PFSK-1 (cell line): ENCODE measurements around the gene DSP.

Experiments
- FOXP2 ChIP-seq: optimal IDR thresholded peaks from 2 replicates; pipeline ENCODE3; 2011; ENCODE audit warnings: borderline replicate concordance, control low read depth, inconsistent platforms; ENCODE audit not compliant: insufficient read depth; ENCODE audit errors: extremely low read length, extremely low read depth
- POLR2AphosphoS5 ChIP-seq: IDR thresholded peaks from 2 replicates; pipeline ENCODE4 v1.6.1; 2012; ENCODE audit warnings: low read depth, mild to moderate bottlenecking, control low read depth, low read length, moderate library complexity
- SIN3A ChIP-seq: IDR thresholded peaks from 2 replicates; pipeline ENCODE4 v1.6.1; 2012; ENCODE audit warnings: mild to moderate bottlenecking, low read length, moderate library complexity, borderline replicate concordance; ENCODE audit not compliant: insufficient read depth
- TAF1 ChIP-seq: IDR thresholded peaks from 2 replicates; pipeline ENCODE4 v1.6.1; 2012; ENCODE audit warnings: low read length, control low read depth, borderline replicate concordance; ENCODE audit not compliant: insufficient read depth
- TF ChIP-seq, protein P1 (sequence below), 2 experiments: IDR thresholded peaks; 2 replicates each; pipeline versions ENCODE4 v1.6.1 to v1.8.0; 2011 to 2012; ENCODE audit warnings: low read depth in 2 of 2, low read length in 2 of 2, control low read depth in 1 of 2, inconsistent platforms in 1 of 2, mild to moderate bottlenecking in 1 of 2, moderate library complexity in 1 of 2; ENCODE audit not compliant: insufficient read depth in 1 of 2

DSP gene

DNA sequence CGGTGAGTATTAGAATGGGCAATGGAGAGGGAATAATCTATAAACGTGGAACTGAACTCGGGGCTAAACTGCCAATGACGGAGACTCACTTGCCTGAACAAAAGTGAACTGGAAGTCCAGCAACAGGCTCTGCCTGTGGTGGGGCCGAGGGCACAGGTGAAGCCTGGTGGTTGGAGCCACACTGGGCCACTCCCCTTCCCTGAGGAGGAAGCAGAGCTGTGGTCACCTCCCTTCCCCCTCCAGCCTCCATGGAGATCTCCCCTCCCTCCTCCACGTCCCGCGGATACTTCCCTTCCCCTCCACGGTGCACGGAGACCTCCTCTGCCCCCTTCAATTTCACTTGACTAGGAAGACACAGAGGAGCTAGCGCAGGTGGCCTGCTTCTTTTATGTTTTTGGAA, 14.7 kb upstream of the DSP start:
- TF ChIP-seq SIN3A (no peak), FOXP2 (no peak), POLR2AphosphoS5 (no peak), TAF1 (no peak)
- TF ChIP-seq, protein P1, sequence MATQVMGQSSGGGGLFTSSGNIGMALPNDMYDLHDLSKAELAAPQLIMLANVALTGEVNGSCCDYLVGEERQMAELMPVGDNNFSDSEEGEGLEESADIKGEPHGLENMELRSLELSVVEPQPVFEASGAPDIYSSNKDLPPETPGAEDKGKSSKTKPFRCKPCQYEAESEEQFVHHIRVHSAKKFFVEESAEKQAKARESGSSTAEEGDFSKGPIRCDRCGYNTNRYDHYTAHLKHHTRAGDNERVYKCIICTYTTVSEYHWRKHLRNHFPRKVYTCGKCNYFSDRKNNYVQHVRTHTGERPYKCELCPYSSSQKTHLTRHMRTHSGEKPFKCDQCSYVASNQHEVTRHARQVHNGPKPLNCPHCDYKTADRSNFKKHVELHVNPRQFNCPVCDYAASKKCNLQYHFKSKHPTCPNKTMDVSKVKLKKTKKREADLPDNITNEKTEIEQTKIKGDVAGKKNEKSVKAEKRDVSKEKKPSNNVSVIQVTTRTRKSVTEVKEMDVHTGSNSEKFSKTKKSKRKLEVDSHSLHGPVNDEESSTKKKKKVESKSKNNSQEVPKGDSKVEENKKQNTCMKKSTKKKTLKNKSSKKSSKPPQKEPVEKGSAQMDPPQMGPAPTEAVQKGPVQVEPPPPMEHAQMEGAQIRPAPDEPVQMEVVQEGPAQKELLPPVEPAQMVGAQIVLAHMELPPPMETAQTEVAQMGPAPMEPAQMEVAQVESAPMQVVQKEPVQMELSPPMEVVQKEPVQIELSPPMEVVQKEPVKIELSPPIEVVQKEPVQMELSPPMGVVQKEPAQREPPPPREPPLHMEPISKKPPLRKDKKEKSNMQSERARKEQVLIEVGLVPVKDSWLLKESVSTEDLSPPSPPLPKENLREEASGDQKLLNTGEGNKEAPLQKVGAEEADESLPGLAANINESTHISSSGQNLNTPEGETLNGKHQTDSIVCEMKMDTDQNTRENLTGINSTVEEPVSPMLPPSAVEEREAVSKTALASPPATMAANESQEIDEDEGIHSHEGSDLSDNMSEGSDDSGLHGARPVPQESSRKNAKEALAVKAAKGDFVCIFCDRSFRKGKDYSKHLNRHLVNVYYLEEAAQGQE (IDR thresholded peaks at IDR 0.05; ENCODE audit: insufficient read depth in 1 of 2, low read depth in 2 of 2, low read length in 2 of 2): no peak

DNA sequence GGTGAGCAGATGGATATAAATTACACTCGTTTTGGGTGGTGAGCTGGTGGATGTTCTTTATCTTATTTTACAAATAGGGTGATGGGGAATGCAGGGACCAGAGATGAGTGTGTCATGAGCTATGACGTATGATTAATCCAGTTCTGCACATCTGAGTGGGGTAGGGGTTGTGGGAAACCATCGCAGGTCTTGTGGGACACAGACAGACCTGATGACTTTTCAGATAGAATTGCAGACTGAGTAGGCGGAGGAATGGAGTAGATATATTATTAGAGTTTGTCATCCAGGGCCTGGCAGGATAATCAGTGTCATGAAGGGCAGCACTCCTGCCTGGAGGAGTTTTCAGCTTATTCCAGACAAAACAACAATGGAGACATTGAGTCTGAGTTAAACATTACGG, 12.9 kb upstream of the DSP start:
- TF ChIP-seq TAF1: no peak
- no peak for TF ChIP-seq FOXP2
- TF ChIP-seq, protein P1 (IDR thresholded peaks at IDR 0.05; ENCODE audit: insufficient read depth in 1 of 2, low read depth in 2 of 2, low read length in 2 of 2): no peak
- no peak for TF ChIP-seq SIN3A
- no peak for TF ChIP-seq POLR2AphosphoS5

DNA sequence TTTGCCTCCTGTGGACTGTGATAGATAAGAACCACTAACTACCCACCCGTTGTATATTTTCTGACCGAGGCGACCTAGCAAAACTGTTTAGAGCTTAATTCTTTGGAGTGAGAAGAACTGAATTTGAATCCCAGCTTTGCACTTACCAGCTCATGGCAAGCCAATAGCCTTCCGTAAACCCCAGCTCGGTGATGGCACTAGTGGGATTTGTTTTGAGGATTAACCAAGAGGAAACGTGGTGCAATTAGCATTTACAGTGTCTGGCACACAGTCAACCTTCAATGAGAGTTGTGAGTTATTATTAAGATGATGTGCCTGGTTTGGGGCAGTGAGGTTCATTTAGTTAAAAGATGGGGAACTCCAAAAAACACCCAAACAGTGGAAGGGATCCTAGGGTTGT, 12.3 kb upstream of the DSP start:
- no peak for TF ChIP-seq TAF1
- TF ChIP-seq, protein P1 (IDR thresholded peaks at IDR 0.05; ENCODE audit: insufficient read depth in 1 of 2, low read depth in 2 of 2, low read length in 2 of 2): no peak
- TF ChIP-seq SIN3A: no peak
- no peak for TF ChIP-seq FOXP2
- no peak for TF ChIP-seq POLR2AphosphoS5

DNA sequence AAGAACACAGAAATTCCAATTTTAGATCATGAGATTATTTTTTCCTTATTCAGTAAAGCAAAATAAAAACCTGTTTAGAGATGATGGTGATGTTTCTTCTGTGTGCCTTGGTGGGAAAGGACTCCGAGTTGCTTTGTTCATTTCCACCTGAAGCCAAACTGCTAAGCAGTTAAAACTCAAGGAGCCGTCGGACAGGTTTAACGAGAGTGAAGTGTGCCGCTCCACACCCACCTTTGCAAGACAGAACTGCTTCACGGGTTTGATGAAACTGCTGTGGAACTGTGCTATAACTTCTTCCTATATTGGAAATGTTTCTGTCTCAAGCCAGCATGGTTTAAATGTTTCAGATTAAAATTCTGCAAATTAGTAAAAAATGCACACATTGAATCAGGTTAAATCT, 9.2 kb upstream of the DSP start:
- TF ChIP-seq FOXP2 (no peak), SIN3A (no peak), TAF1 (no peak), POLR2AphosphoS5 (no peak)
- TF ChIP-seq, protein P1 (IDR thresholded peaks at IDR 0.05; ENCODE audit: insufficient read depth in 1 of 2, low read depth in 2 of 2, low read length in 2 of 2): no peak

DNA sequence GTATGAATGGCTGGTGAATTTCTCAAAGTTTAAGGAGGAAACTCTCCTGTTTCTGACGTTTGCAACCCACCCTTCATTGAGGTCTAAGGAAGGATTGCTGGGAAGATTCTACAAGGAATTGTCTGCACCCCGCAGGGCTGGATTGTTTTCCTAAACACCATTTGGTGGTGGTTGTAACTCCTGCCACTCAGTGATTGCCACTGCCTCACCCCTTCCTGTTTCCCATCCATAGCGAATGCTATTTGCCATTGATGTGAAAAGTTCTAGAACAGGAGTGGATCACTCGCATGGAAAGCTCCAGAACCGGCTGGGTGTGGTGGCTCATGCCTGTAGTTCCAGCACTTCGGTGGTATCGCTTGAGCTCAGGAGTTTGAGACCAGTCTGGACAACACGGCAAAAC, 8.7 kb upstream of the DSP start:
- TF ChIP-seq, protein P1 (IDR thresholded peaks at IDR 0.05; ENCODE audit: insufficient read depth in 1 of 2, low read depth in 2 of 2, low read length in 2 of 2): no peak
